Left renal pelvis (tissue), 4 donors: ENCODE results near the gene B3GALT4. TPM values are rescaled to one million over a fixed set of nuclear protein-coding genes. Genes with fewer than 3 reads are reported as not detected.

Experiments
- DNase-seq, 4 donors: peaks; one replicate each; pipeline ENCODE4 v3.0.0-alpha.2; 2013; ENCODE audit warnings: low read depth in 4 of 4, low spot score in 3 of 4
- polyA plus RNA-seq, 4 donors: library from polyadenylated mRNA; unstranded; fragments of 120-200 nt; gene quantifications; one replicate each; pipeline ENCODE4 v1.2.1, GENCODE V29; 2013; ENCODE audit not compliant: insufficient read length in 4 of 4

Gene B3GALT4
- polyA plus RNA-seq, 4 donors: 2.5 to 5.0 (median 3.8) TPM

- peak in 2 of 4 donors; percentile 18 to 21 for DNase-seq
Measured at GRCh38 chr6:33313105-33313708, 36.3 kb downstream of the B3GALT4 start.

GRCh38 chr6:33313709-33314514 is 37.0 kb downstream of the B3GALT4 start, which contains the start of gene TAPBP:
Gene TAPBP (minus strand): TSS chr6:33314078. CDS start chr6:33314041, 37 bp downstream.
- peak in 3 of 4 donors; percentile 44 to 54 (median 49) for DNase-seq

GRCh38 chr6:33314515-33314942 is 37.6 kb downstream of the B3GALT4 start:
- DNase-seq: peak in 2 of 4 donors; percentile 45 to 55

GRCh38 chr6:33314943-33315792 is 38.2 kb downstream of the B3GALT4 start:
- DNase-seq: no peak

GRCh38 chr6:33315793-33316602 is 39.1 kb downstream of the B3GALT4 start:
- DNase-seq: no peak

GRCh38 chr6:33316603-33317418 is 39.9 kb downstream of the B3GALT4 start:
- no peak for DNase-seq

GRCh38 chr6:33317419-33317668 is 40.4 kb downstream of the B3GALT4 start:
- no peak for DNase-seq

GRCh38 chr6:33317669-33318425 is 40.9 kb downstream of the B3GALT4 start, which contains the start of gene ZBTB22:
Gene ZBTB22 (minus strand): TSS chr6:33317744. CDS start chr6:33316916, 828 bp downstream.
- peak; percentile 97 to 99 (median 98) for DNase-seq

- no peak for DNase-seq
Measured at GRCh38 chr6:33318426-33319073, 41.6 kb downstream of the B3GALT4 start.

- no peak for DNase-seq
Measured at GRCh38 chr6:33319939-33320314, 43.0 kb downstream of the B3GALT4 start.

GRCh38 chr6:33320315-33321181 is 43.6 kb downstream of the B3GALT4 start:
- no peak for DNase-seq

GRCh38 chr6:33321227-33321626 is 44.3 kb downstream of the B3GALT4 start:
- no peak for DNase-seq

GRCh38 chr6:33323623-33323948 is 46.7 kb downstream of the B3GALT4 start:
- DNase-seq: no peak

- no peak for DNase-seq
Measured at GRCh38 chr6:33324125-33324524, 47.2 kb downstream of the B3GALT4 start.
